SU-DHL-6 (cell line): Measurements from ENCODE around the gene NLRP6.

Experiments used
- H2AFZ ChIP-seq: fragments of 200-600 bp; sonication (generic); 2 replicates; pipeline ENCODE4 v1.6.1; 2014; ENCODE audit warnings: low read depth, mild to moderate bottlenecking, moderate library complexity, mixed read lengths, antibody characterized with exemption, low read length; ENCODE audit not compliant: severe bottlenecking
- H3F3A ChIP-seq: fragments of 200-600 bp; shearing (Covaris generic); 2 replicates; pipeline ENCODE4 v1.6.0; 2016; ENCODE audit warnings: antibody characterized with exemption, mild to moderate bottlenecking; ENCODE audit not compliant: insufficient read depth
- H3K27ac ChIP-seq: fragments of 200-600 bp; sonication (generic); 2 replicates; pipeline ENCODE4 v1.5.1; 2016; ENCODE audit warnings: low read depth, mild to moderate bottlenecking, low read length, moderate library complexity, mixed read lengths
- H3K27me3 ChIP-seq: fragments of 200-600 bp; sonication (generic), shearing (Covaris generic); 2 replicates; pipeline ENCODE4 v1.6.0; 2014; ENCODE audit warnings: mild to moderate bottlenecking, low read length
- H3K36me3 ChIP-seq: fragments of 200-600 bp; sonication (generic); 2 replicates; pipeline ENCODE4 v1.6.1; 2014; ENCODE audit warnings: mild to moderate bottlenecking, low read length, mixed read lengths
- H3K4me2 ChIP-seq: fragments of 300-600, 200-600 bp; shearing (Covaris generic), sonication (generic); 2 replicates; pipeline ENCODE4 v1.6.0; 2014; ENCODE audit warnings: low read length, low read depth, mild to moderate bottlenecking; ENCODE audit not compliant: poor library complexity, severe bottlenecking
- H3K4me3 ChIP-seq: fragments of 200-600 bp; sonication (generic); 2 replicates; pipeline ENCODE4 v1.5.1; 2014; ENCODE audit warnings: antibody characterized with exemption, low read length, mild to moderate bottlenecking, mixed read lengths; ENCODE audit not compliant: insufficient read depth, poor library complexity, severe bottlenecking
- H3K79me2 ChIP-seq: fragments of 200-600 bp; sonication (generic); 2 replicates; pipeline ENCODE4 v1.6.1; 2014; ENCODE audit warnings: mild to moderate bottlenecking, low read length, moderate library complexity; ENCODE audit not compliant: insufficient read depth
- H3K9ac ChIP-seq: fragments of 200-600 bp; sonication (generic); 2 replicates; pipeline ENCODE4 v1.7.0; 2014; ENCODE audit warnings: mild to moderate bottlenecking, low read length
- H3K9me2 ChIP-seq: fragments of 200-600 bp; sonication (generic); replicated peaks from 2 replicates; pipeline ENCODE4 v1.6.1; 2014; ENCODE audit warnings: low read length; ENCODE audit not compliant: insufficient read depth
- H3K9me3 ChIP-seq: fragments of 200-600 bp; sonication (generic); 2 replicates; pipeline ENCODE4 v1.6.1; 2014; ENCODE audit warnings: low read length, mixed read lengths; ENCODE audit not compliant: insufficient read depth
- H4K20me1 ChIP-seq: fragments of 200-600 bp; sonication (generic); 2 replicates; pipeline ENCODE4 v1.6.1; 2014; ENCODE audit warnings: low read depth, mild to moderate bottlenecking, antibody characterized with exemption, low read length, moderate library complexity, mixed read lengths
- EZH2phosphoT487 ChIP-seq: fragments of 200-600 bp; sonication (generic), shearing (Covaris generic); conservative IDR thresholded peaks from 2 replicates; pipeline ENCODE4 v1.6.1; 2018; ENCODE audit warnings: mild to moderate bottlenecking, antibody characterized with exemption, low read length, moderate library complexity, mixed read lengths
- TF ChIP-seq, protein P1 (sequence below): fragments of 200-600 bp; sonication (generic); IDR thresholded peaks from one replicate; pipeline ENCODE4 v1.5.1; 2017; ENCODE audit warnings: antibody characterized with exemption, mild to moderate bottlenecking, low read length, moderate library complexity; ENCODE audit not compliant: insufficient read depth, poor library complexity, severe bottlenecking

The NLRP6 gene

DNA sequence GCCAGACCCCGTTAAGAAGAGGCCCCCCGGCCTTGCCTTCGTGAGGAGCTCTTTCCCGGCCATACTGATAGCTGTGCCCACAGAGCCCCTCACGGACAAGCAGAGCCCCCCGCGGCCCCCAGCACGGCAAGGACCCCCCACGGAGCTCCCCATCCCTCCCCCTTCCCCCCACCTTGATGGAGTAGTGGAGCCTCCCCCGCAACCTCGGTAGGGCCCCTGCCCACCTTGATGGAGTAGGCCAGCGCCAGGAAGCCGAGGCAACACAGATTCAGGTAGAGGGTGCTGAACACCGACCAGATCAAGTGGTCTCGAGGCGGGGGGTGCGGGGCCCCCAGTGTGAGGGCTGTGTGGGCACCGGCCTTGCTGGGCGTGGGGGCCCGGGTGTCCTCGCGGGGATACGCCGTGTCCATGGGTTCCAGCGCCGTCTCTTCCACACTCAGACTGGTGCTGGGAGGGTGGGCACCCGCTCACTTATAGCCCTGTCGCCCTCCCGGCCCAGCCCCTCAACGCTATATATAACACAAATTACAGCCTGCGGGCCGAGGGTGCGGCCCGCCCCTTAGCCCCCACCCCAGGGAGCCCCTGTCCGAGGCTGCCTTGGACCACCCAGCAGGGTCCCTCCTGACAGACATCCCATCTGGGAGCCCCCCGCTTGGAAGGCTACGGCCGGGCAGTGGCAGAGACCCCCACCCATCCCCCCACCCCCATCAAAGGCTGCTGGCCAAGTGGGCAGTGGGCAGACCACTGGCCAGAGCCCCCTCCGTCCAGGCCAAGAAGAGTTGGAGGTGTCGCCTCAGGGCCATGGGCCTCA lies 21.1 kb downstream of the NLRP6 start, which contains the start of gene IFITM5:
IFITM5 (minus strand) TSS at position 446 of the 811 bp plus-strand sequence; CDS start at position 410, 36 bp downstream.
- no peak for TF ChIP-seq EZH2phosphoT487
- TF ChIP-seq, protein P1, sequence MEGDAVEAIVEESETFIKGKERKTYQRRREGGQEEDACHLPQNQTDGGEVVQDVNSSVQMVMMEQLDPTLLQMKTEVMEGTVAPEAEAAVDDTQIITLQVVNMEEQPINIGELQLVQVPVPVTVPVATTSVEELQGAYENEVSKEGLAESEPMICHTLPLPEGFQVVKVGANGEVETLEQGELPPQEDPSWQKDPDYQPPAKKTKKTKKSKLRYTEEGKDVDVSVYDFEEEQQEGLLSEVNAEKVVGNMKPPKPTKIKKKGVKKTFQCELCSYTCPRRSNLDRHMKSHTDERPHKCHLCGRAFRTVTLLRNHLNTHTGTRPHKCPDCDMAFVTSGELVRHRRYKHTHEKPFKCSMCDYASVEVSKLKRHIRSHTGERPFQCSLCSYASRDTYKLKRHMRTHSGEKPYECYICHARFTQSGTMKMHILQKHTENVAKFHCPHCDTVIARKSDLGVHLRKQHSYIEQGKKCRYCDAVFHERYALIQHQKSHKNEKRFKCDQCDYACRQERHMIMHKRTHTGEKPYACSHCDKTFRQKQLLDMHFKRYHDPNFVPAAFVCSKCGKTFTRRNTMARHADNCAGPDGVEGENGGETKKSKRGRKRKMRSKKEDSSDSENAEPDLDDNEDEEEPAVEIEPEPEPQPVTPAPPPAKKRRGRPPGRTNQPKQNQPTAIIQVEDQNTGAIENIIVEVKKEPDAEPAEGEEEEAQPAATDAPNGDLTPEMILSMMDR, result no peak
- Histone ChIP-seq H3K36me3 (no peaks in the 10 kb centered on the region), H4K20me1 (no peaks in the 10 kb centered on the region), H3K9me2 (no peaks in the 10 kb centered on the region), H3K4me3 (no peak within 1 kb of the TSS), H3K4me2 (no peak within 1 kb of the TSS), H2AFZ (no peak within 1 kb of the TSS), H3K9ac (no peak within 1 kb of the TSS), H3K79me2 (no peaks in the 10 kb centered on the region), H3K9me3 (no peaks in the 10 kb centered on the region), H3K27ac (no peak within 1 kb of the TSS), H3K27me3 (no peaks in the 10 kb centered on the region), H3F3A (no peaks in the 10 kb centered on the region; the same call in 1 of the 2 replicates)

- H3K36me3 ChIP-seq, result no peaks in the 10 kb centered on the region
- H3K27me3 ChIP-seq, result no peaks in the 10 kb centered on the region
- H3K9me3 ChIP-seq, result no peaks in the 10 kb centered on the region
- no peak overlapping the region for H3K4me3 ChIP-seq
- TF ChIP-seq, protein P1, result no peak
- TF ChIP-seq EZH2phosphoT487, result no peak
- H3K4me2 ChIP-seq, result no peak overlapping the region
- no peak overlapping the region for H2AFZ ChIP-seq
- H4K20me1 ChIP-seq, result no peaks in the 10 kb centered on the region
- H3F3A ChIP-seq, result no peaks in the 10 kb centered on the region; the same call in 1 of the 2 replicates
- H3K9ac ChIP-seq, result no peak overlapping the region
- H3K27ac ChIP-seq, result no peak overlapping the region
- no peaks in the 10 kb centered on the region for H3K9me2 ChIP-seq
- H3K79me2 ChIP-seq, result no peaks in the 10 kb centered on the region
Observed at GRCh38 chr11:299951-300735, 21.9 kb downstream of the NLRP6 start.

DNA sequence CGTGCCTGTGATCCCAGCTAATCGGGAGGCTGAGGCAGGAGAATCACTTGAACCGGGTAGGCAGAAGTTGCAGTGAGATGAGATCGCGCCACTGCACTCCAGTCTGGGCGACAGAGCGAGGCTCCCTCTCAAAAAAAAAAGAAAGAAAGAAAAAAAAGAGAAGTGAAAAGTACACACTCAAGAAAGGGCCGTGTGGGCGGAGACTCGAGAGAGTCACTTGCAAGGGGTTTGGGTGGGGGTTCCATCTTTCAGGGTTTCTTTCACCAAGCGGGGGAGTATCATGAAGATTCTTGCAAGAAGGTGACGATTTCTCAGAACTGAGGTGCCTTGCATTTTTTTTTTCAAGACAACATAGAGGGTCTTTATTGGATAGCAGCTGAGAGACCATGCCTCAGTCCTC lies 25.2 kb downstream of the NLRP6 start:
- Histone ChIP-seq H2AFZ (no peak overlapping the region), H3K27me3 (no peaks in the 10 kb centered on the region), H3K9me3 (no peaks in the 10 kb centered on the region), H3K79me2 (no peaks in the 10 kb centered on the region), H3K4me2 (no peak overlapping the region), H3K36me3 (no peaks in the 10 kb centered on the region), H3F3A (no peaks in the 10 kb centered on the region; the same call in 1 of the 2 replicates), H3K9ac (no peak overlapping the region), H3K27ac (no peak overlapping the region), H3K4me3 (no peak overlapping the region), H4K20me1 (no peaks in the 10 kb centered on the region), H3K9me2 (no peaks in the 10 kb centered on the region)
- TF ChIP-seq EZH2phosphoT487, result no peak
- TF ChIP-seq, protein P1, result no peak
